GM19193 (cell line): ENCODE data around the gene LRRC73.

Source experiments
- POLR2A ChIP-seq: IDR thresholded peaks from 4 replicates; pipeline ENCODE4 v1.6.1; 2011; ENCODE audit not compliant: insufficient read depth, insufficient read length; ENCODE audit errors: extremely low read depth

LRRC73 gene

GRCh38 chr6:43516697-43517504 lies 6.8 kb upstream of the LRRC73 start, which contains the start of the genes POLR1C and YIPF3:
POLR1C (plus strand) TSS chr6:43517089; CDS start chr6:43517110, 21 bp downstream.
YIPF3 (minus strand) TSS chr6:43516926; CDS start chr6:43516807, 119 bp downstream.
- peak; percentile 92 for TF ChIP-seq POLR2A

DNA sequence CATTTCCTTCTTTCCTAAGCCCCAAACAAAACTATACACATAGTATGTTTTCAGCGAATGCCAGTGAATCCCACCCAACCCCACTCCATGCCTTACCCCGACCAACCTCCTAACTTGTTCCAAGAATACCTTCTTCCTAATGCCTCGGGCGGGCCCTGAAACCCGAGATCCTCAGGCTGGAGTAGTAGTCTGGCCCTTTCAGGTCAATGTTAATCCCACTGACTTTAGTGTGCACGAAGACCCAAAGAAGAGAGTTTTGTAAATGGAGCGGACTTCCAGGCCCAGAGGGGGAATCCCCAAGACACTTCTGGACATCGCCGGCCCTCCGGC lies 6.2 kb upstream of the LRRC73 start:
- no peak for TF ChIP-seq POLR2A

DNA sequence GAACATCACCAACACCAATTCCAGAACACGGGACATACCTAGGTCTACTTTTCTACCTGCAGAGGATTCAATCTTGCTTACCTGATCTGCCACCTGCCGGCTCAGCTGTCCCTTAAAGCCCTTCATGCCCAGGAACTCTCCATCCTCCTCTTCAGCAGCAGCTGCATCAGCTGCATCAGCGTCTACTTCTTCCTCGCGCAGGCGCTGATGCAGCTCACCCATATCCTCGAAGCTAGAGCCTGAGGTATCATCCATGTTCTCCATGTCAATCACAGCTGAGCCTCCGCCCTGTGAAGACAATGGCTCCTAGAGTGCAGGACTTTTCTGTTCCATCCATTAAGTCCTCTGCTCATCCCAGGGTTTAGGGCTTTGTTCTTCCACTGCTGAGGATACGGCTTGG lies 5.7 kb upstream of the LRRC73 start:
- no peak for TF ChIP-seq POLR2A

DNA sequence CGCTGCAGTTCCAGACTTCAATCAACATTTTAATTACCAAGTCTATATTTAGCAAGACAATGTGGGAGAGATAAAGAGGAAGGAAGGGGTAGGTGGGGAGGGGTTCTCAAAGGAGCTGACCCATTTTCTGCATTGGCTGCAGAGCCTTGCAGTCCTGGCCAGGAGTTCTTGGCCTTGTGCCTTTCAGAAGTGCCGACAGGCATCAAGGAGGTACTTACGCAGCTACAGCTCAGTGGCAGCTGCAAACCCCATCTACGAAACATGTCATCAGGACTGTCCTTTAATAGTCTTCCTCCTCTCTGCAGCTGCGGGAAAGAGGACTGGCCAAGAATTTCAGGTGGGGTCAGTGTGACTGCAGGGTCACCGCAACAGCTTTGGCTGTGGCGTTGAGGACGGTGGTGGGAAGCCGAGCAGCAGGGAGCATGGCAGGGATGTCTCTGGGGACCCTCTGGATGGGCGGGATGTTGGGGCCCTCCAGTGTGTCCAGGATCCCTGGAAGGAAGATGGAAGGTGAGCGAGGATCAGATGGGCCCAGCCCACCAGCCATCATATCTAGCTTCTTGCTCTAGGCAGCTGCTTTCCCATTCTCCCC lies 1.8 kb upstream of the LRRC73 start:
- no peak for TF ChIP-seq POLR2A

DNA sequence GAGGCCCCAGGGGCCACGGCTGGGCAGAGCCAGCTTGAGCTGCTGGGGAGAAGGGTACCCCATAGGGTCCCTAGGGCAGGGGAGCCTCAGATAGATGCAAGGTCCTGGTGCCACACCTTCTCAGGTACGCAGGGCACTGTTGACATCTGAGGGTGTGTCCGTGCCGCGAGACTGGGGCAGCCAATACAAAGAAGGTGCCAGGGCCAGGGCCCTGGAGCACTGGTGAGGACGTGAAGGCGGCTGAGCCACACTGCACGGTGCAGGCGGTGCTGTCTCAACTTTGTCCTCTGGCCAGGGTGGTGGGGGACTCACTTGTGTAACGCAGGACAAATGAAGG lies 649 bp upstream of the LRRC73 start:
- no peak for TF ChIP-seq POLR2A

DNA sequence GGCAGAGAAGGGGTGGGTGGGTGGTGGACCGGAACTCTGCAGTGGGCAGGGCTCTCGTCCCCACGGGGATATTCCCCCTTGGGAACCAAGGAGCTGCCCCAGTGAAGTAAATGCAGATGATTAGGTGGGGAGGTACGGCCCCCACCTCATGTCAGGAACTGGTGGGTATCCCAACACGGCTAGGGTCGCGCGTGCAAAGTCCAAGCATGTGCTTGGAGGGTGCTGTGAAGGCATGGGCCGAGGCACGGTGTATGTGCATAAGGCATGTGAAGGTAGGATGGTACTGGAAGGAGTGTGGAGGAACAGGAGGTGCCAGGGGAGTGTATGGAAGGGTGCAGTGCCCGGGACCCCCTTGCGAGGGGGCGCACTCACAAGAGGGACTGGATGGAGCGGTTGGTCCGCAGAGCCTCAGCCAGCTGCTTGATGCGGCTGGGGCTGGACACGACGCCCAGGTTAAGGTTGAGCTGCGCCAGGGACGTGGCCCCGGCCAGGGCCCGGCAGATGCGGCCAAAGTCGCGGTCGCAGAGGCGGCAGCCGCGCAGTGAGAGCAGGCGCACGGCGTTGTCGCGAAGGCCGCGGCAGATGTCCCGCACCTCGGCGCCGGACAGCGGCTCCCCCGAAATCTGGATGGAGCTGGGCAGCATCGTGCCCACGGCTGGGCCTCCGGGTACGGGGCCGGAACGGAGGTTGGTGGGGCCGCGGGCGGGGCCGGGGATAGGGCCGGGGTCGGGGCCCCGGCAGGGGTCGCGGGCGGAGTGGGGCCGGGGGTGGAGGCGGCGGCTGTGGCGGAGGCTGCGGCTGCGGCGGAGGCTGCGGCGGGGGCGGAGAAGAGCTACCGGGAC lies 783 bp downstream of the LRRC73 start:
- TF ChIP-seq POLR2A = no peak

DNA sequence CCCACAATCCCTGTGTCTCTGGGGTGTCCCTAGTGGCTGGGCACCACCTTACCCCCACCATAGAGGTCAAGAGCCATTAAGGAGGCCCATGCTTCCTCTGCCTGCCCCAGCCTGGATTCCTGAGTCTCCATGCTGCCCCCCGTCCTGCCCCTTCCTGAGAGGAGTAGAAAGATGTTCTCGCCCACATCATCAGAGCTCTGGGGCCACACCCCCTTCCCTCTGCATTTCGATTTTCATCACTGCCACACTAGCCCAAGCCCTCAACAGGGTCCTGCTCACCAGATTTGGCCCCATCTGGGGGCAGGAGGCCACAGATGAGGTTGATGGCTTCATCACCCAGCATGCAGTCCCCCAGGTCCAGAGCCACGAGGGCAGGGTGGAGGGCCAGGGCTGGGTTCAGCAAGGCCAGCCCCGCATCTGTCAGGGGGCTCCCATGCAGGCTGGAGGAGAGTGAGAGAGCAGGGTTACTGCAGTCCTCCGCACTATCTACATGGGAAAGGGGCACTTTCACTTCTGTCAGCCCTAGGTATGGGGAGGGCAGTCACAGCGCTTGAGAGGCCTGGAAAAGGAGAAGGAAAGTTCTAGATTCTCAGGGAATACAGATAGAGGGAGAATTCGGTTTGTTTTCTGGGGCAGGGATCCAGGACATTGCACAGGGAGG lies 1.5 kb downstream of the LRRC73 start:
- no peak for TF ChIP-seq POLR2A

DNA sequence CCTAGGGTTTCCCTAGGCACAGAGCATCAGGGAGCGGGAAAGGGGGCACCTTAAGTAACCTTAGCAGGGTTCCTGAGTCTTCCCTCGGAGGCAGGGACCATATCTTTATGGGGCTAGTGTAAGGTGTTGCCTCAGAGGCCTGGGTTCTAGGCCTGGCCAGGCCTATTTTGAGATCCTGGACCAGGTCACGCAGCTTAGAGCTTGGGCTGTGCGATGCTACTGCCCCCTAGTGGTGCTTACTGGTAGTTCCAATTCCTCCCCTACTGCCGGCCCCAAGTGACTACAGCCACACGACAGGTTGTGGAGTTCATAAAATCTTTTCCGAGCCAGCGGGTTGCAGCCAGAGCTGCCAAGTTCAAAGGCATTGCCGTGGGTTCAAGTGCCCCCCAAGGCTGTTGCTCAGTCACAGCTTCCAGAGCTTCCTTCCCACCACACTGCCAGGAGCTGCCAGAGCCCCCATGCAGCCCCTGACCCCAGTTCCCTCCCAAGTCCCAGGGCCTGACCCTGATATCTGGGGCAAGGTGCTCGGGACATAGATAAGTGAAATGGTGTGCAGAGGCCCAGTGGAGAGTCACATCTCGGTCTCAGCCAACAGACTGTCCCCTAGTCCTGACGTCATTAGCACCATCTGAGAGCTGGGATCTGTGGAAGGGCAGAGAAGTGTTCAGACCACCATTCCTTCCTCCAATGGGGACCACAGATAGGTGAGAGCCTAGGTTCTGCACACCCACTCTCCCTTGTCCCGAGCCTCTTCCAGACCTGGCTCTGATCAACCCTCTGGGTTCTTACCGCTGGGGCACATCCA lies 3.3 kb downstream of the LRRC73 start:
- TF ChIP-seq POLR2A = no peak

GRCh38 chr6:43506171-43506570 lies 4.0 kb downstream of the LRRC73 start:
- no peak for TF ChIP-seq POLR2A

DNA sequence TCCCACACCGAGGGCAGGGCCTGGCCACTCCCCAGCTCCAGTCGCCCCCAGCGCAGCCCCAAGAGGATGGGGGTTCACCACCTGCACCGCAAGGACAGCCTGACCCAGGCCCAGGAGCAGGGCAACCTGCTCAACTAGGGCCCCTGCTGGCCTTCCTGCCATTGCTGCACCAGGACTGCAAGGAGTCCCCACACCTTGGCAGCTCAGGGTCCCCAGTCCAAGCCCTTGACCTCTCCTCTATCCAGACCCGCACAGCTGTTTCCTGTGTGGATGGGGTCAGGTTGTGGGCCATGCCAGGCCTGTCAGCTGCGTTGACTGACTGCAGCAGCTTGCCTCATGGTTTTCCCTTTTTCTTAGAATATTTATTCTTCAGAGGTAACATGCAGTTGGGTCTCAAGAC lies 4.4 kb downstream of the LRRC73 start:
- no peak for TF ChIP-seq POLR2A

GRCh38 chr6:43504756-43505593 lies 5.2 kb downstream of the LRRC73 start:
- TF ChIP-seq POLR2A = no peak

DNA sequence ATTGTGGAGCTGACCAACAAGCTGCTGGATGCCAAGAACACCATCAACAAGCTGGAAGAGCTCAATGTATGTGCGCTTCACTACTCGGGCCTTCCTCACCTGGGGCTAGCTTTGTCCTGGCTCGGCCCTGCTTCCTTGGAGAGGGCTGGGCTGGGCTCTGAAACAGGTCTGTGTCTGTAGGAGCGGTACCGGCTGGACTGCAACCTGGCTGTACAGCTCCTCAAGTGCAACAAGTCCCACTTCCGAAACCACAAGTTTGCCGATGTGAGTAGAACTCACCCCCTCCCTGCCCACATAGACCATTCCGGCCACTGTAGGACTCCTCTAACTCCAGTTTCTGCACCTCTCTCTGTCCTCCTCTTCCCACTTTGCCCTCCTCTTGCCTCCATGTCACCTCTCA lies 6.7 kb downstream of the LRRC73 start:
- TF ChIP-seq POLR2A = no peak

DNA sequence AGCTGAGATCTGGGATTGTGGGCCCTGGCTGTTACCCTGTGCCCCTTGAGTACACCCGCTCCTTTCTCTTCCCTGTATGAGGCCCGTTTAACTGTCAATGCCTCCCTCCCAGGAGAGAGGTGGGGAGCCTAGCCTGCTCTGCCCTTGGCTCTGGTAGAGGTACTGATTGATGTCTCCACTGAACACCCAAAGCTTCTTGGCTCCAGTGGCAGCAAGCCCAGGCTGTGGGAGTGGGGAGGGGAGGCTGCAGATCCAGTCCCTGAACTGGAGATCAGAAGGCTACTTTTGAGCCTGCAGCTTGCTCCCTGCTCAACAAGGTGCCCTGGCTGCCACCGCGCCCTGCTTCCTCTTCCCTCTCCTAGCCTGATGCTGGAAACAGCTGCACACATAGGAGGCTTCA lies 7.5 kb downstream of the LRRC73 start:
- no peak for TF ChIP-seq POLR2A
